NCI-H748 (cell line): Measurements from ENCODE around the gene ABCF1.

Experiments used
- DNase-seq: peaks from one replicate; lab custom pipeline; 2025; ENCODE audit not compliant: unreplicated experiment; lab: John Stamatoyannopoulos, UW

The ABCF1 gene

DNA sequence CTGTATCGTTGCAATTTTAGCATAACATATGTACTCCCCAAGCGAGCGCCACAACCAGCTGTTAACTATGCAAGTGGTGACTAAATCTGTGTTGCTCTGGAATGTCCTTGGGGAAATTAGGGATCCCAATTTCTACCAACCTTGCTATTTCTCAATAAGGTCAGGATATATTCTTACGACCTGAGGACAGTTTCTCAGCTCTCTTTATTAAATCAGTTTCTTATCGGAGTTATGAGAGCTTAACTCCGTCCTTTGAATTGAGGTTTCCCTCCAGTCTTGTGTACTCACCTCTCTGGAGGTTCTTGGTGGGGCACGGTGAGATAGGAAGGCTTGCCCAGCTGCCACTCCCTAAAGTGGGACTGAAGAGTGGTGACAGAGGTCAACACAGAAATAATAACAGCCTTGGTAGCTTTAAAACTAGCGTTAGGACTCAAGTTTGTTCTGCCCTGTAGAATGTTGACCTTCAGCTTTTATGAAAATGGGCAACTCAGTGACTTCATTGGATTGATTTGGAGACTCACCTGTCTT, 47.1 kb downstream of the ABCF1 start:
- DNase-seq: peak; percentile 32

DNA sequence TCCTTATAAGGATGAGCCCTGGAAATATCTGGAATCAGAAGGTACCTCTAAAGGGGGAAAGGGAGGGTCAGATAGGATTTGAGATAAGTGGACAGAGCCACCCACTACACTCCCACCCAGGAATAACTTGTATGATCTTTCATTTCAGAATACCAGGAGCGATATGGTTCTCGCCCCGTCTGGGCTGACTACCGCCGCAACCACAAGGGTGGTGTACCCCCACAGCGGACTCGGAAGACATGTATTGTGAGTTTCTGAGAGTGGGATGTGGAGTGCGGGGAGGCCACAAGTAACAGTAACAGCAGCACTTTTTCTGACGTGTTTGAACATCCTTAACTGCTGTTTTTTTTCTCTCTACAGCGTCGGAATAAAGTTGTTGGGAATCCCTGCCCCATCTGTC, 48.3 kb downstream of the ABCF1 start:
- no peak for DNase-seq

DNA sequence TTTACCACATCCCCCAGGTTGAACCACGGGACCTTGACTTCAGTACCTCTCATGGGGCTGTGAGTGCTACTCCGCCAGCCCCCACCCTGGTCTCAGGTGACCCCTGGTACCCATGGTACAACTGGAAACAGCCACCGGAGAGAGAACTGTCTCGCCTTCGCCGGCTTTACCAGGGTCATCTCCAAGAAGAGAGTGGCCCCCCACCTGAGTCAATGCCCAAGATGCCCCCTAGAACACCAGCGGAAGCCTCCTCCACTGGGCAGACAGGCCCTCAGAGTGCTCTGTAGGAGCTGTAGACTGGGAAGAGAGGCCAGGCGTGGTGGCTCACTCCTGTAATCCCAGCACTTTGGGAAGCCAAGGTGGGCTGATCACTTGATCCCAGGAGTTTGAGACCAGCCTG, 54.3 kb downstream of the ABCF1 start:
- no peak for DNase-seq

DNA sequence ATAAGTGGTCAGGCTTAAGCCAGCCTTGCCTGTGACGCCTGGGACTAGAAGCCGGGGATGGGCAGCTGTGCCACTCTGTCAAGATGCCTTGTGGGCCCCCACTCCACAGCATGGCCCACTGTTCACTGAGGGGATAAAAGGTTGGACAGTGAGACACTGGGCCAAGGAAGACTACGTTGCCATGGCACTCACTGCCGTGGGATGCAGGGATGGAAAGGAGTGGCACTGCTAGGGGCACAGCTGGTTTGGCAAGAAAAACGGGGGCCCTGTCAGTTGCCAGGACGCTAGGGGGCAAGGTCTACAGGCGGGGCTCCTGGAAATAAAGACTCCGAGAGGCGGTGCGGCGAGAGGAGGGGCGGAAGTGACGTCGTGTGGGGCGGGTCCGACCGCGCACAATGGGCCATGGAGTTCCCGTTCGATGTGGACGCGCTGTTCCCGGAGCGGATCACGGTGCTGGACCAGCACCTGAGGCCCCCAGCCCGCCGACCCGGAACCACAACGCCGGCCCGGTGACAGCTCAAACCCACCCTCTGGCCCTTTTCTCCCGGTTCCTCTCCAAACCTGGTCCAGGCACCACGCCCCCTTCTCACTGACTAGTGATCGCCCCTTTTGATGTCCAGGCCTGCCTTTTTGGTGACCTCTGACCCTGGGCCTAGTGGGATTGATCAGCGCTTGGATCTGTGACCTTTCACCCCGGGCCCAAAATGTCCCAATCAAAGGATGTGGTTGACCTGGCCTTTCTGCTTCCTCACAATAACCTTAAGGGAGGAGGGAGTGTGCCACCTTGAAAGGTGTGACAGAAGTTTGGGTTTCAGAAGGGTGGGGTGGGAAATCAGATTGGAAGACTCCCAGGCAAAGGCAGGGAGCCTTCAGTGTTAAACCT, 55.5 kb downstream of the ABCF1 start, which contains the start of gene ATAT1:
Gene ATAT1 (plus strand): TSS at position 391 of the 883 bp plus-strand sequence.
- peak; percentile 93 for DNase-seq

DNA sequence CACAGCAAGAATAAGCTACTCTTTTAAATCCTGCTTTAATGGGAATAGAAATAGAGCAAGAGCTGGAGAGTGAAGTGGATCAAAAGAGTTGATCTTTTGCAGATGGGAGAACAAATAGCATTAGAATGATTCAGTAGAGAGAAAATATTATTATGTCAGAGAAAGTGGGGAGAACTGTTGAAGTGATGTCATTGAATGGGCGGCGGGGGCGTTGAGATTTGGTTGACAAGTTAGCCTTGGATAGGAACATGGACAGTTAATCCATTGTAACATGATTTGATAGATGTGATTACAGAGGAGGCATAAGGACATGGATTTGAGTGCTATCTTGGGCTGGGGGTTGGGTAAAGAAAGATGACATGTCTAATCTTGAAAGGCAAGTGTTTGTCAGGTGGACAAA, 64.6 kb downstream of the ABCF1 start:
- no peak for DNase-seq

DNA sequence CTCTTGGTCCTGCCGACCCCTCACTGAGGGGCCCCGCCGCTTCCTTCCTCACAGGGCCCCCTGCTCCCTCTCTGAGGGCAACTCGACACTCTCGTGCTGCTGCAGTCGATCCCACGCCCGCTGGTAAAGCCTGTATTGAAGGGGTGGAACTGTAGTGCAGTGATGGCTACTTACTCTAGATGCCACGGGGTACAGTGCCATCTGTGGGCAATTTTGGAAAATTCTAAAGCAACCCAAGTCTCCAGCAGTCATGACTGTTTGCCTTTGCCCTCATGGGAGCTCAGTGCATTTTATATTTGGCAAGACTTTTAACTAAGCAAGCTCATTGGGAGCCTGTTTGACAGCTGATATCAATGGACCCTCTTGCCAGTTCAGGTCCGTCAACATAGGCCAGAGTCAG, 69.2 kb downstream of the ABCF1 start:
- no peak for DNase-seq

DNA sequence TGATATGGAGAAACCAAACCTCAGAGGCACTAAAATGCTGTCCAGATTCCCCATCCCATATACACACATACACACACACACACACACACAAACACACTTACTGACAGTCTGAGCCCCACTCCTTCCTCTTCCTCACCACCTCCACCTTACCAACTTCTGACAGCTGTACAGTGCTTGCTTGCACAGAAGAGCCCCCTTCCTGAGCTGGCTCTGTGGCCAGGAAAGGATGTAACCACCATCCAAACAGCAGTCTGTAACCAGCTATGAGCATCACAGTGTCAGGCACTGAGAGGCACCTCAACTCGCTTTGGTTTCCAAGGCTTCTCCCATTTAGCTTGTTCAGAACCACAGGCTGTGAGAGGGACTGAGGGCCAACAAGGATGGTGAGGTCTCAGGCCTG, 69.8 kb downstream of the ABCF1 start:
- no peak for DNase-seq
